A549 treated with CORT108297 at 1 μM for 4 hours (cell line): ENCODE data around the gene KIAA1217. TPM values are rescaled to one million over a fixed set of nuclear protein-coding genes. Genes with fewer than 3 reads are reported as not detected.

Source experiments
- total RNA-seq: library from RNA; stranded (reverse); fragments of 200-300 nt; extraction: Qiagen RNA extraction; gene quantifications from 5 replicates; pipeline ENCODE4 v1.2.3, GENCODE V29; 2022

The KIAA1217 gene
- 2.0 to 2.7 TPM (median 2.4 TPM) in 5 replicates for total RNA-seq

GRCh38 chr10:24208661-24209431 lies at the start of gene KIAA1217:
Gene KIAA1217 (plus strand): TSS chr10:24209138. CDS start chr10:24209194, 56 bp downstream.

